B cell (primary cell): ENCODE measurements around the gene MPDU1. TPM values are rescaled to one million over a fixed set of nuclear protein-coding genes. Genes with fewer than 3 reads are reported as not detected.
A peak's percentile ranks its signal among the peaks of the same experiment; 100 is the strongest.

ENCODE experiments used
- ATAC-seq: fragments of 200-7000 bp; cut with Tn5 transposase; one replicate; pipeline ENCODE4 v1.10.0; 2021; ENCODE audit warnings: low read depth, mild to moderate bottlenecking, moderate number of reproducible peaks, moderate library complexity
- CTCF ChIA-PET: fragments of 350-600 bp; sonication (Branson Sonifier 250); formaldehyde crosslinking; loops from one replicate; lab custom pipeline; 2021; ENCODE audit warnings: antibody characterized with exemption, inconsistent platforms; lab: Charles Lee
- POLR2A ChIA-PET: fragments of 350-600 bp; sonication (Branson Sonifier 250); formaldehyde crosslinking; loops from one replicate; lab custom pipeline; 2021; ENCODE audit warnings: antibody characterized with exemption; lab: Charles Lee
- DNase-seq: peaks from one replicate; pipeline ENCODE4 v3.0.0; 2013
- H2AFZ ChIP-seq: 2 replicates; pipeline ENCODE4 v1.6.1; 2012; ENCODE audit warnings: mild to moderate bottlenecking, low read depth, low read length; ENCODE audit not compliant: insufficient read depth, poor library complexity, severe bottlenecking
- H3K27ac ChIP-seq, 2 donors: 1 replicate in 1 of 2; 2 replicates in 1 of 2; pipeline ENCODE4 v1.5.1; 2012 to 2013; ENCODE audit warnings: low read length in 2 of 2, mild to moderate bottlenecking in 2 of 2, moderate library complexity in 1 of 2
- H3K27me3 ChIP-seq, 4 experiments: fragments of 200-600 bp in 1 of 4; sonication (generic) in 1 of 4; replicated peaks in 1 of 4; 1 replicate in 2 of 4; 2 replicates in 2 of 4; pipeline versions ENCODE4 v1.6.1 to v1.7.0; 2013 to 2016; ENCODE audit warnings: low read length in 3 of 4, mild to moderate bottlenecking in 2 of 4, mixed read lengths in 1 of 4, moderate library complexity in 1 of 4; ENCODE audit not compliant: insufficient read depth in 4 of 4, control insufficient read depth in 3 of 4; ENCODE audit errors: control extremely low read depth in 1 of 4
- H3K36me3 ChIP-seq, 2 experiments: replicated peaks in 1 of 2; 1 replicate in 1 of 2; 2 replicates in 1 of 2; pipeline versions ENCODE4 v1.6.1 to v1.7.1; 2013; ENCODE audit warnings: low read length in 1 of 2; ENCODE audit not compliant: insufficient read depth in 2 of 2, control insufficient read depth in 1 of 2; ENCODE audit errors: control extremely low read depth in 1 of 2, extremely low read depth in 1 of 2
- H3K4me1 ChIP-seq, 2 donors: fragments of 200-600 bp in 1 of 2; sonication (generic) in 1 of 2; 1 replicate in 1 of 2; 2 replicates in 1 of 2; pipeline versions ENCODE4 v1.5.1 to v1.6.1; 2013 to 2017; ENCODE audit warnings: low read length in 2 of 2; ENCODE audit not compliant: control insufficient read depth in 2 of 2, insufficient read depth in 2 of 2
- H3K4me2 ChIP-seq: replicated peaks from 2 replicates; pipeline ENCODE3; 2012; ENCODE audit warnings: mild to moderate bottlenecking, low read depth, low read length; ENCODE audit not compliant: poor library complexity, severe bottlenecking
- H3K4me3 ChIP-seq, 5 experiments: fragments of 200-600 bp in 1 of 5; sonication (generic) in 1 of 5; 1 replicate in 3 of 5; 2 replicates in 2 of 5; pipeline versions ENCODE4 v1.5.1 to v1.7.0; 2011 to 2016; ENCODE audit warnings: low read length in 4 of 5, mild to moderate bottlenecking in 4 of 5, low read depth in 2 of 5, control low read depth in 1 of 5, moderate library complexity in 1 of 5; ENCODE audit not compliant: insufficient read depth in 1 of 5; ENCODE audit errors: control extremely low read depth in 1 of 5, extremely low read depth in 1 of 5
- H3K79me2 ChIP-seq: fragments of 200-600 bp; sonication (generic); one replicate; pipeline ENCODE4 v1.6.0; 2016; ENCODE audit warnings: low read length; ENCODE audit not compliant: control insufficient read depth, insufficient read depth
- H3K9ac ChIP-seq: fragments of 200-600 bp; sonication (generic); 2 replicates; pipeline ENCODE4 v1.6.1; 2017; ENCODE audit warnings: mild to moderate bottlenecking, low read length, moderate library complexity
- H3K9me3 ChIP-seq, 3 donors: one replicate each; pipeline versions ENCODE4 v1.6.1 to v1.7.1; 2013; ENCODE audit warnings: low read length in 2 of 3; ENCODE audit not compliant: control insufficient read depth in 2 of 3, insufficient read depth in 1 of 3; ENCODE audit errors: control extremely low read depth in 1 of 3
- H4K20me1 ChIP-seq: 2 replicates; pipeline ENCODE4 v1.6.0; 2012; ENCODE audit warnings: mild to moderate bottlenecking, low read length; ENCODE audit not compliant: insufficient read depth, control insufficient read depth, poor library complexity, severe bottlenecking
- H3K27ac Mint-ChIP-seq: one replicate; pipeline ENCODE4 v1.8.0; 2021; ENCODE audit warnings: mixed read lengths
- H3K27me3 Mint-ChIP-seq: one replicate; pipeline ENCODE4 v1.8.0; 2021; ENCODE audit warnings: mixed read lengths
- H3K4me1 Mint-ChIP-seq: one replicate; pipeline ENCODE4 v1.8.0; 2021; ENCODE audit warnings: mixed read lengths
- H3K4me3 Mint-ChIP-seq: one replicate; pipeline ENCODE4 v1.8.0; 2021; ENCODE audit warnings: mixed read lengths
- H3K9me3 Mint-ChIP-seq: one replicate; pipeline ENCODE4 v1.8.0; 2022; ENCODE audit warnings: mixed read lengths; ENCODE audit not compliant: insufficient read depth
- CTCF ChIP-seq: fragments of 200-600 bp; IDR thresholded peaks from one replicate; pipeline ENCODE4 v1.8.0; 2022; ENCODE audit warnings: antibody characterized with exemption, mild to moderate bottlenecking
- EZH2 ChIP-seq: IDR thresholded peaks from 2 replicates; pipeline ENCODE4 v1.6.1; 2012; ENCODE audit warnings: borderline replicate concordance, low read depth, mild to moderate bottlenecking, moderate library complexity, low read length; ENCODE audit not compliant: insufficient read depth, poor library complexity, severe bottlenecking
- WGBS: methylation state at CpG from one replicate; pipeline ENCODE4 v1.1.5; 2013; ENCODE audit warnings: missing lambda C conversion rate; ENCODE audit not compliant: insufficient coverage; 5-methylcytosine and 5-hydroxymethylcytosine counted together
- intact Hi-C: fragments of 100-400 bp; cut with micrococcal nuclease; formaldehyde crosslinking; loops from one replicate; pipeline ENCODE4 v1.10.0; 2022
- polyA plus RNA-seq: library from polyadenylated mRNA; depleted of rRNA; stranded (reverse); fragments of >200 nt; gene quantifications from 2 replicates; pipeline ENCODE4 v1.2.3, GENCODE V29; 2012
- small RNA-seq: library from RNA; depleted of rRNA; stranded (forward); fragments of <200 nt; gene quantifications from one replicate; pipeline ENCODE3, GENCODE V24; 2012; ENCODE audit warnings: low replicate concordance, low read depth; ENCODE audit not compliant: insufficient read length
- total RNA-seq, 2 donors: library from RNA; stranded (reverse); fragments of 120-200 nt in 1 of 2; gene quantifications; 1 replicate in 1 of 2; 2 replicates in 1 of 2; pipeline versions ENCODE4 v1.2.3 to v1.2.4, GENCODE V29; 2013 to 2022

MPDU1 gene
- total and polyA plus RNA-seq, 2 donors (not counting 1 experiment from before 2014, with no cell fraction given) = 31.7 to 51.5 TPM

DNA sequence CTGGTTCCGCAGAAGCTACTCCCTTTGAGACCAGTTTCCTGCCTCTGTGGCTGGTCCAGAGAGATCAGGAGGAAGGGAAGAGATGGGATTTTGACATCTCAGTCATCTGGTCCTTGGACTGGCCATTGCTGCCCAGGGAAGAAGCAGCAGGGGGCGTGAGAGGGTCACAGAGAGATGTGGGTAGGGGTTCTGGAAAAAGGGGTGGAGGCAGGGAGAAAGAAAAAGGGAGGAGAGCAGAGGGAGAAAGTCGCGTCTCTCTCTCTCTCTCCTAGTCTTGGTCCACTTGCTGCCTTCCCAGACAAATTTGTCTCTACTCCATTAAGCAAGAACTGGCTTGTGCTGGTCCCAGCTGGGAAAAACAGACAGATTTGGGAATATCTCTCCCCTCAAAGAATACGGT, 50.7 kb downstream of the MPDU1 start:
- Mint-ChIP-seq H3K4me3 (no peak overlapping the region), H3K27ac (no peak overlapping the region), H3K27me3 (no peaks in the 10 kb centered on the region), H3K9me3 (no peaks in the 10 kb centered on the region), H3K4me1 (no peaks in the 10 kb centered on the region)
- Histone ChIP-seq H3K9me3 (no peaks in the 10 kb centered on the region), H3K9ac (no peak overlapping the region), H3K27ac (no peak overlapping the region), H3K4me3 (no peak overlapping the region), H3K27me3 (no peaks in the 10 kb centered on the region), H2AFZ (no peak overlapping the region), H3K36me3 (no peaks in the 10 kb centered on the region), H3K4me2 (no peak overlapping the region), H3K79me2 (no peaks in the 10 kb centered on the region), H4K20me1 (no peaks in the 10 kb centered on the region), H3K4me1 (no peaks in the 10 kb centered on the region)
- DNase-seq (peak; percentile 2), ATAC-seq (no peak)
- WGBS = 83% methylated on average over 2 of the region's 5 CpGs
- intact Hi-C loops = no loop called here
- POLR2A ChIA-PET = interaction anchor here (0.6 kb wide), 1 partner anchor 16 kb away, joined by 4 read pairs; the partner anchor contains the start of gene ATP1B2
- TF ChIP-seq CTCF (no peak), EZH2 (no peak)
- CTCF ChIA-PET = no interaction called here

DNA sequence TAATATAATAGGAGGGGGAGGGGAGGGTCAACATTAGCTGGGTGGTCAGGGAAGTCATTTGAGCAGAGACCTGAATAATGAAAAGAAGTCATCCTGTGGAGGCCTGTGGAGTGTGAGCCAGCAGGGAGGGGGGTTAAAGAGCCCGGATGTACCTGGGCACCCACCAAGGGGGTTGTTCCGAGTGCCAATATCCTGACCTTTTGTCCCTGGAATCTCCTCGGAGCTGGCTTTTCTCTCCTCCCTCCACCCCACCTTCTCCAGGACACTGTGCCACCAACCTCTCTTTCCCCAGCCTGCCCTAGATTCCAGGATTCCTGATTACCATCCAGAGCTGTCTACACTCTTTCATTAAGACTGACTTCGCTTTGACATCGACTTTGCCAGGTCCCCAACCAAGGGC, 52.5 kb downstream of the MPDU1 start:
- no peaks in the 10 kb centered on the region for H3K4me1 Mint-ChIP-seq
- H2AFZ ChIP-seq = no peak overlapping the region
- H3K27ac Mint-ChIP-seq = no peak overlapping the region
- H3K4me1 ChIP-seq = no peaks in the 10 kb centered on the region
- H3K4me2 ChIP-seq = no peak overlapping the region
- DNase-seq = no peak
- H3K9me3 ChIP-seq = no peaks in the 10 kb centered on the region
- intact Hi-C loops = no loop called here
- no peaks in the 10 kb centered on the region for H4K20me1 ChIP-seq
- H3K4me3 ChIP-seq = no peak overlapping the region
- H3K27ac ChIP-seq = no peak overlapping the region
- no peaks in the 10 kb centered on the region for H3K79me2 ChIP-seq
- TF ChIP-seq CTCF (no peak), EZH2 (no peak)
- no peak overlapping the region for H3K9ac ChIP-seq
- no peak overlapping the region for H3K4me3 Mint-ChIP-seq
- ChIA-PET CTCF (interaction anchor here (1.4 kb wide), 1 partner anchor 52 kb away, joined by 4 read pairs; the partner anchor contains the start of genes TP53 and WRAP53), POLR2A (no interaction called here)
- H3K9me3 Mint-ChIP-seq = no peaks in the 10 kb centered on the region
- 87% methylated on average over 3 of the region's 5 CpGs for WGBS
- H3K27me3 ChIP-seq = no peaks in the 10 kb centered on the region
- H3K36me3 ChIP-seq = no peaks in the 10 kb centered on the region
- H3K27me3 Mint-ChIP-seq = no peaks in the 10 kb centered on the region
- ATAC-seq = no peak

Small RNA genes within 50 kb of the gene (small RNA-seq; reads per million reads assigned to genes)
- gene CD68 (not detected), gene RF00019 (not detected), gene SNORA48 (not detected), gene SNORD10 (not detected)

Other genes with a start within 250 kb of the MPDU1 start
- gene ACAP1, start 247.3 kb upstream of the MPDU1 start, total RNA-seq = 371 and 392 TPM in 2 replicates
- gene ACAP1, start 247.3 kb upstream of the MPDU1 start, polyA plus RNA-seq = 412 and 471 TPM in 2 replicates
- gene KCTD11, start 231.7 kb upstream of the MPDU1 start, total RNA-seq = 13.4 and 15.4 TPM in 2 replicates
- 3.1 and 4.3 TPM in 2 replicates for gene KCTD11, start 231.7 kb upstream of the MPDU1 start, polyA plus RNA-seq
- 0.25 TPM in 1 of 2 replicates, not detected in the other for gene TMEM95, start 228.7 kb upstream of the MPDU1 start, total RNA-seq
- gene TMEM95, start 228.7 kb upstream of the MPDU1 start, polyA plus RNA-seq = not detected in 2 replicates
- gene TNK1, start 202.8 kb upstream of the MPDU1 start, total RNA-seq = 10.0 and 11.7 TPM in 2 replicates
- 22.5 and 23.7 TPM in 2 replicates for gene TNK1, start 202.8 kb upstream of the MPDU1 start, polyA plus RNA-seq
- gene PLSCR3, start 189.3 kb upstream of the MPDU1 start, total RNA-seq = 31.1 and 31.6 TPM in 2 replicates
- 82.3 and 122 TPM in 2 replicates for gene PLSCR3, start 189.3 kb upstream of the MPDU1 start, polyA plus RNA-seq
- 64.5 and 67.8 TPM in 2 replicates for gene TMEM256, start 179.8 kb upstream of the MPDU1 start, total RNA-seq
- gene TMEM256, start 179.8 kb upstream of the MPDU1 start, polyA plus RNA-seq = 29.2 and 65.4 TPM in 2 replicates
- 1.7 and 3.4 TPM in 2 replicates for gene NLGN2, start 176.0 kb upstream of the MPDU1 start, total RNA-seq
- 0.52 and 0.68 TPM in 2 replicates for gene NLGN2, start 176.0 kb upstream of the MPDU1 start, polyA plus RNA-seq
- gene SPEM1, start 163.5 kb upstream of the MPDU1 start, total RNA-seq = not detected in 2 replicates
- gene SPEM1, start 163.5 kb upstream of the MPDU1 start, polyA plus RNA-seq = not detected in 2 replicates
- not detected in 2 replicates for gene SPEM2, start 158.2 kb upstream of the MPDU1 start, total RNA-seq
- not detected in 2 replicates for gene SPEM2, start 158.2 kb upstream of the MPDU1 start, polyA plus RNA-seq
- not detected in 2 replicates for gene SPEM3, start 155.0 kb upstream of the MPDU1 start, total RNA-seq
- gene SPEM3, start 155.0 kb upstream of the MPDU1 start, polyA plus RNA-seq = not detected in 2 replicates
- gene TMEM102, start 148.4 kb upstream of the MPDU1 start, total RNA-seq = 17.7 and 19.1 TPM in 2 replicates
- gene TMEM102, start 148.4 kb upstream of the MPDU1 start, polyA plus RNA-seq = 5.9 and 10.8 TPM in 2 replicates
- gene FGF11, start 144.3 kb upstream of the MPDU1 start, total RNA-seq = 2.8 and 4.6 TPM in 2 replicates
- 2.7 and 3.3 TPM in 2 replicates for gene FGF11, start 144.3 kb upstream of the MPDU1 start, polyA plus RNA-seq
- 6.2 and 6.6 TPM in 2 replicates for gene CHRNB1, start 138.8 kb upstream of the MPDU1 start, total RNA-seq
- gene CHRNB1, start 138.8 kb upstream of the MPDU1 start, polyA plus RNA-seq = 5.8 and 7.2 TPM in 2 replicates
- gene ZBTB4, start 104.2 kb upstream of the MPDU1 start, total RNA-seq = 59.4 and 62.4 TPM in 2 replicates
- 16.0 and 19.2 TPM in 2 replicates for gene ZBTB4, start 104.2 kb upstream of the MPDU1 start, polyA plus RNA-seq
- 0.30 TPM in 1 of 2 replicates, not detected in the other for gene SLC35G6, start 102.4 kb upstream of the MPDU1 start, total RNA-seq
- gene SLC35G6, start 102.4 kb upstream of the MPDU1 start, polyA plus RNA-seq = 0.04 TPM in 1 of 2 replicates, not detected in the other
- 225 and 240 TPM in 2 replicates for gene POLR2A, start 99.5 kb upstream of the MPDU1 start, total RNA-seq
- gene POLR2A, start 99.5 kb upstream of the MPDU1 start, polyA plus RNA-seq = 56.5 and 77.6 TPM in 2 replicates
- gene TNFSF12, start 34.8 kb upstream of the MPDU1 start, total RNA-seq = 40.6 and 44.5 TPM in 2 replicates
- 31.7 and 53.4 TPM in 2 replicates for gene TNFSF12, start 34.8 kb upstream of the MPDU1 start, polyA plus RNA-seq
- gene TNFSF13, start 25.1 kb upstream of the MPDU1 start, total RNA-seq = 14.7 and 16.0 TPM in 2 replicates
- 18.1 and 20.2 TPM in 2 replicates for gene TNFSF13, start 25.1 kb upstream of the MPDU1 start, polyA plus RNA-seq
- 44.4 and 45.1 TPM in 2 replicates for gene SENP3, start 21.9 kb upstream of the MPDU1 start, total RNA-seq
- gene SENP3, start 21.9 kb upstream of the MPDU1 start, polyA plus RNA-seq = 54.1 and 57.1 TPM in 2 replicates
- 10.8 and 12.9 TPM in 2 replicates for gene CD68, start 4.2 kb upstream of the MPDU1 start, total RNA-seq
- 0.66 and 3.9 TPM in 2 replicates for gene CD68, start 4.2 kb upstream of the MPDU1 start, polyA plus RNA-seq
- gene SOX15, start 6.2 kb downstream of the MPDU1 start, total RNA-seq = 0.51 and 0.96 TPM in 2 replicates
- gene SOX15, start 6.2 kb downstream of the MPDU1 start, polyA plus RNA-seq = 0.18 and 0.49 TPM in 2 replicates
- 44.7 and 45.8 TPM in 2 replicates for gene FXR2, start 31.0 kb downstream of the MPDU1 start, total RNA-seq
- gene FXR2, start 31.0 kb downstream of the MPDU1 start, polyA plus RNA-seq = 37.2 and 40.1 TPM in 2 replicates
- 68.8 and 83.6 TPM in 2 replicates for gene SAT2, start 44.0 kb downstream of the MPDU1 start, total RNA-seq
- 33.8 and 46.2 TPM in 2 replicates for gene SAT2, start 44.0 kb downstream of the MPDU1 start, polyA plus RNA-seq
- not detected in 2 replicates for gene SHBG, start 46.3 kb downstream of the MPDU1 start, total RNA-seq
- gene SHBG, start 46.3 kb downstream of the MPDU1 start, polyA plus RNA-seq = 0.10 TPM in 1 of 2 replicates, not detected in the other
- 0.27 and 0.39 TPM in 2 replicates for gene ATP1B2, start 67.1 kb downstream of the MPDU1 start, total RNA-seq
- gene ATP1B2, start 67.1 kb downstream of the MPDU1 start, polyA plus RNA-seq = 0.12 TPM in 1 of 2 replicates, not detected in the other
- 89.9 and 101 TPM in 2 replicates for gene TP53, start 103.6 kb downstream of the MPDU1 start, total RNA-seq
- gene TP53, start 103.6 kb downstream of the MPDU1 start, polyA plus RNA-seq = 59.4 and 76.1 TPM in 2 replicates
- gene WRAP53, start 104.6 kb downstream of the MPDU1 start, total RNA-seq = 17.2 and 18.2 TPM in 2 replicates
- gene WRAP53, start 104.6 kb downstream of the MPDU1 start, polyA plus RNA-seq = 12.0 and 13.1 TPM in 2 replicates
- gene EFNB3, start 121.3 kb downstream of the MPDU1 start, total RNA-seq = not detected in 2 replicates
- not detected in 2 replicates for gene EFNB3, start 121.3 kb downstream of the MPDU1 start, polyA plus RNA-seq
- gene DNAH2, start 133.9 kb downstream of the MPDU1 start, total RNA-seq = not detected in 2 replicates
- 0.03 TPM in 1 of 2 replicates, not detected in the other for gene DNAH2, start 133.9 kb downstream of the MPDU1 start, polyA plus RNA-seq